ENCODE data around the gene TGFBR3. TPM values are rescaled to one million over a fixed set of nuclear protein-coding genes. Genes with fewer than 3 reads are reported as not detected.

TGFBR3 gene
- polyA plus RNA-seq, 10 donors: 26.9 to 44.8 (median 33.6) TPM

GRCh38 chr1:91651661-91652071 lies 234.3 kb downstream of the TGFBR3 start:
- DNase-seq: peak; percentile 55 to 89 (median 77)

GRCh38 chr1:91651243-91651642 lies 234.7 kb downstream of the TGFBR3 start:
- peak in 1 of 3 donors; percentile 32 for DNase-seq

GRCh38 chr1:91650764-91651163 lies 235.2 kb downstream of the TGFBR3 start:
- DNase-seq: peak; percentile 83 to 93 (median 93)

GRCh38 chr1:91647061-91647460 lies 238.9 kb downstream of the TGFBR3 start:
- no peak for DNase-seq

- DNase-seq: no peak
These were observed 240.9 kb downstream of the TGFBR3 start for GRCh38 chr1:91645031-91645430.

- no peak for DNase-seq
These were observed 242.5 kb downstream of the TGFBR3 start for GRCh38 chr1:91643431-91643830.

GRCh38 chr1:91640877-91641526 lies 244.9 kb downstream of the TGFBR3 start:
- DNase-seq: no peak

GRCh38 chr1:91637539-91637994 lies 248.4 kb downstream of the TGFBR3 start:
- DNase-seq: no peak

GRCh38 chr1:91635763-91636162 lies 250.2 kb downstream of the TGFBR3 start:
- DNase-seq: no peak

GRCh38 chr1:91633438-91633837 lies 252.5 kb downstream of the TGFBR3 start:
- DNase-seq: no peak

GRCh38 chr1:91631718-91632330 lies 254.1 kb downstream of the TGFBR3 start:
- no peak for DNase-seq

- DNase-seq: no peak
These were observed 255.1 kb downstream of the TGFBR3 start for GRCh38 chr1:91630803-91631202.

Other genes starting within 250 kb of the TGFBR3 start
- gene BRDT, start 63.2 kb upstream of the TGFBR3 start, polyA plus RNA-seq (ENCODE audit: insufficient read length in 10 of 10): under 1 TPM in 4 of 10 donors, not detected in 6; 0.09 to 0.53 (median 0.39) TPM
- gene EPHX4, start 143.8 kb upstream of the TGFBR3 start, polyA plus RNA-seq (ENCODE audit: insufficient read length in 10 of 10): 1 to 10 TPM in 1 of 10 donors, under 1 TPM in 9; 0.27 to 1.4 (median 0.74) TPM
- under 1 TPM in 4 of 10 donors, not detected in 6; 0.18 to 0.58 (median 0.31) TPM for gene SETSIP, start 189.3 kb upstream of the TGFBR3 start, polyA plus RNA-seq (ENCODE audit: insufficient read length in 10 of 10)
- gene BTBD8, start 194.2 kb upstream of the TGFBR3 start, polyA plus RNA-seq (ENCODE audit: insufficient read length in 10 of 10): 1 to 10 TPM; 1.4 to 3.9 (median 2.2) TPM